Mucosa of stomach (tissue), 1 donor: Measurements from ENCODE around the gene MCOLN2.
"Not testable (repeated sequence)": the region's sequence is repeated elsewhere in the genome, so short reads cannot be mapped to it uniquely, and the experiment has no call there.

Experiments
- H3K27me3 ChIP-seq: one replicate; pipeline ENCODE4 v1.7.0; 2013; ENCODE audit warnings: mild to moderate bottlenecking, low read length; ENCODE audit not compliant: control insufficient read depth, insufficient read depth
- H3K36me3 ChIP-seq: one replicate; pipeline ENCODE4 v1.7.0; 2013; ENCODE audit warnings: low read length; ENCODE audit not compliant: control insufficient read depth, insufficient read depth
- H3K4me1 ChIP-seq: one replicate; pipeline ENCODE4 v1.7.0; 2013; ENCODE audit warnings: mild to moderate bottlenecking, low read length; ENCODE audit not compliant: control insufficient read depth, insufficient read depth
- H3K4me3 ChIP-seq: one replicate; pipeline ENCODE4 v1.7.0; 2013; ENCODE audit warnings: low read length
- H3K9ac ChIP-seq: one replicate; pipeline ENCODE4 v1.7.0; 2013; ENCODE audit warnings: mild to moderate bottlenecking, low read length, moderate library complexity
- H3K9me3 ChIP-seq: one replicate; pipeline ENCODE4 v1.7.0; 2013; ENCODE audit warnings: mild to moderate bottlenecking, low read length, moderate library complexity; ENCODE audit not compliant: control insufficient read depth
- donor health status: Pancreatic carcinoma.

Gene MCOLN2

DNA sequence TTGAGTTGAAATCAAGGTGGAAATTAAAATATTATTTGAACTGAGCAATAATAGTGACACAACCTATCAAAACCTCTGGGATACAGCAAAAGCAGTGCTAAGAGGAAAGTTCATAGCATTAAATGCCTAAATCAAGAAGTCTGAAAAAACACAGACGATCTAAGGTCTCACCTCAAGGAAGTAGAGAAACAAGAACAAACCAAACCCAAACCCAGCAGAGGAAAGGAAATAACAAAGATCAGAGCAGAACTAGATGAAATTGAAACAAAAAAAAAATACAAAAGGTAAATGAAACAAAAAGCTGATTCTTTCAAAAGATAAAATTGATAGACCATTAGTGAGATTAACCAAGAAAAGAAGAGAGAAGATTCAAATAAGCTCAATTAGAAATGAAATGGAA lies 8.7 kb upstream of the MCOLN2 start:
- not testable (repeated sequence) for H3K4me3 ChIP-seq, H3K27me3 ChIP-seq

DNA sequence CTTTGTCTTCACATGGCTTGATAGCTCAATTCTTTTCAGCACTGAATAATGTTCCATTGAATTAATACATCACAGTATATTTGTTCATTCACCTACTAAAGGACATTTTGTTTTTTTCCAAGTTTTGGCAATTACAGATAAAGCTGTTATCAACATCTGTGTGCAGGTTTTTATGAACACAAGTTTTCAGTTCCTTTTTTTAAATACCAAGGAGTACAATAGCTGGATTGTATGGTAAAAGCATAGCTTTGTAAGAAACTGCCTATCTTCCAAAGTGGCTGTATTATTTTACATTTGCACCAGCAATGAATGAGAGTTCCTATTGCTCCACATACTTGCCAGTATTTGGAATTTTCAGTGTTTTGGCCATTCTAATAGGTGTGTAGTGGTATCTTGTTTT lies 4.8 kb upstream of the MCOLN2 start:
- H3K27me3 ChIP-seq: peaks cover 30% of the 10 kb centered on the region

More for the DNA sequence above, 8.7 kb upstream of the MCOLN2 start:
- H3K9ac ChIP-seq, H3K36me3 ChIP-seq, H3K9me3 ChIP-seq, H3K4me1 ChIP-seq: not testable (repeated sequence)

DNA sequence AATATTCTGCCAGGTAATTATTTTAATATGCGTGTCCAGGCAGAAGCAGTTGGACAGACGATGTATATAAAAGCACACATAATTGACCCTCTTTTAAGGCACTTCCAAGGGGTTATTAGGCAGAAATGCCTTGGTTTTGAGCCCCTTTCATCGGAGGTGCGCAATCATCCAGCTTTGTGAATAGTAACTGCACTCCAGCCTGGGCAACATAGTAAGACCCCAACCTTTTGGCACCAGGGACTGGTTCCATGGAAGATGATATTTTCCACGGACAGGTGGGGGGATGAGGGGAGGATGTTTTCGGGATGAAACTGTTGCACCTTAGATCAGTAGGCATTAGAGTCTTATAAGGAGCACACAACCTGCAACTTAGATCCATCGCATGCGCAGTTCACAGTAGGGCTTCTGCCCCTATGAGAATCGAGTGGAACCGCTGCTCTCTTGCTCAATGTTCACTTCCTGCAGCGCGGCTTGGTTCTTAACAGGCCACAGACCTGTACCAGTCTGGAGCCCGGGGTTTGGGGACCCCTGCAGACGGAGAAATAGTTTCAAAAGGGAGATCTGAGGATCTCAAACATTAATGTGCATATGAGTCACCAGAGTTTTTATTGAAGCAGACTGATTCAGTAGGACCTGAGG lies 1.8 kb upstream of the MCOLN2 start:
- Histone ChIP-seq H3K4me1 (peaks cover 12% of the 10 kb centered on the region), H3K4me3 (no peak overlapping the region), H3K27me3 (peaks cover 46% of the 10 kb centered on the region), H3K36me3 (no peaks in the 10 kb centered on the region), H3K9ac (no peak overlapping the region), H3K9me3 (no peaks in the 10 kb centered on the region)

More for the DNA sequence above, 4.8 kb upstream of the MCOLN2 start:
- Histone ChIP-seq H3K4me3 (no peak overlapping the region), H3K36me3 (no peaks in the 10 kb centered on the region), H3K9me3 (no peaks in the 10 kb centered on the region), H3K4me1 (peaks cover 7% of the 10 kb centered on the region), H3K9ac (no peak overlapping the region)

DNA sequence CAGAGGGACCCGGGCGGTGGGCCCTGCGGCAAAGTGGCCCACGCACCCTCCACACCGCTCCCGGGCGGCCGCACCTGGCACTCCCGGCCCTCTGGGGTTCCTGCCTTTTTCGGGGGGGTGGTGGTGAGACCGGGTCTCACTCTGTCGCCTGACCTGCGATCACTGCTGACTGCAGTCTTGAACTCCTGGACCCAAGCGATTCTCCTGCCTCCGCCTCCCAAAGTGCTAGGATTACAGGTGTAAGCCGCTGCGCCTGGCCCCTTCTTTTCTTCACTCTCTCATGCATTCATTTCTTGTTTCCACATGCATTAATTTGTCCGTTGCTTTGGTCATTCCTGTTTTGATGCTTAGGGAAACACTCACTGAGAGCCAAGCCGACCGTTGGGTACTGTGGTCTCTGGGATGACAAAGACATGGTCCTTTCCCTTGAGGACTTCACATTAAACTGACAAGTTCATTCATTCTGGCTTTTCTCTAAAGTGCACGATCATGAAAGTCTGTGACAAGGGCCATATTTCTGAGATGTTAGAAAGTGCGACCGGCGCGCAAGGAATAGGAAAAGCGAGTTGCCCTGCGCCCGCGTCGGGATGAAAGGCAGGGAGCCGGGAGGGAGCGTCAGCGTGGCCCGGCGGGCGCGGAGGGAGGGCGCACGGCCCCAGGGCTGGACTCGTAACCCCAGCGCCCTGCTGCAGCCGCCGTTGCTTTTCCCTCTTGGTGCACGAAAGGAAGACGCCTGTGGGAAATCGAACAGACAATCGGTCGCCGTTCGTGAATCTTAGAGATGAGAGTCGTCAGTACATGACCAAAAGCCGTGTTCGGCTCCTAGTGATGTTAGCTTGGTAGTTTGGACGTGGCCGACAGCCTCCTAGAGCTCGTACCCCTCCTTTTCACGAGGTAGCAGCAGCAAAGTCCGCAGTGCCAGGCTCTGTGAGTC lies 1.0 kb upstream of the MCOLN2 start:
- no peaks in the 10 kb centered on the region for H3K36me3 ChIP-seq
- H3K9ac ChIP-seq: no peak overlapping the region
- H3K4me3 ChIP-seq: no peak overlapping the region
- peaks cover 46% of the 10 kb centered on the region for H3K27me3 ChIP-seq
- no peaks in the 10 kb centered on the region for H3K9me3 ChIP-seq
- H3K4me1 ChIP-seq: peaks cover 12% of the 10 kb centered on the region

DNA sequence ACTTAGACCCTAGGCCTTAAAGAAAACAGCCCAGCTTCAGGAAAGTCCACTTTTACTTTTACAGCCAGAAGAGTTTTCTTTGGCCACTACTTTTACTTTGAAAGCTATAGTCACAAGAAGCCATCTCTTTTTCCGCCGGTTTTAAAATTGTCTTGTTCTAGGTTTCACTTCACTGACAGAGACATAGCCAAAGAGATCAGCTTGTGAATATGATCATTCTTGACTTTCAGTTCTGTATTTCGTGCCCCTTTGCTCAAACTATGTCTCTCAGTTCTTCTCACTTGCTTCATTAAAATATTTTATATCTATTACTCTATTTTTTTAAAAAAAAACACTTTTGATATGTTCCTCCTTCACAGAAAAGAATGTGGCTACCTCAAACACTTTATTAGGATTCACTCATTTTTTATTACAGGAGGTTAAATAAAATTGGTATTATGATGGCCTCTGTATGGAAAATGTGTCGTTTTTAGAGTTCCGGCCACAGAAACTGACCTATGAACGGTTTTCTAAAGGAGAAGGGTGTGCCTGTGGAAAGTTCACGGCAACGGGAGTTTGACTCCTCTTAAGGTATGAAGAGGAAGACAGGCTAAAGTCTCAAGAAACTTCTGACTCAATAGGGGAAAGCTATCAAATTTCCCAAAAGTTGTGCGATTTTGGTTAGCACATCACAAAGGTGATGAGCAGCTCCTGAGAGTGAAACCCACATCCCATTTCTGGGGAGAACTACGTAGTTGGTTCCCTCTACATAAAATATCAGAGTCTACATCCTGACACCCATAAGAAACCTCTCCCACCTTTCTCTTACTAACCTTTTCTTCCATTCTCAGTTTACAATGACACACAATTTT lies 1.2 kb downstream of the MCOLN2 start:
- H3K36me3 ChIP-seq: no peaks in the 10 kb centered on the region
- no peaks in the 10 kb centered on the region for H3K9me3 ChIP-seq
- H3K4me3 ChIP-seq: no peak overlapping the region
- H3K27me3 ChIP-seq: peaks cover 40% of the 10 kb centered on the region
- H3K4me1 ChIP-seq: peaks cover 12% of the 10 kb centered on the region
- H3K9ac ChIP-seq: no peak overlapping the region

DNA sequence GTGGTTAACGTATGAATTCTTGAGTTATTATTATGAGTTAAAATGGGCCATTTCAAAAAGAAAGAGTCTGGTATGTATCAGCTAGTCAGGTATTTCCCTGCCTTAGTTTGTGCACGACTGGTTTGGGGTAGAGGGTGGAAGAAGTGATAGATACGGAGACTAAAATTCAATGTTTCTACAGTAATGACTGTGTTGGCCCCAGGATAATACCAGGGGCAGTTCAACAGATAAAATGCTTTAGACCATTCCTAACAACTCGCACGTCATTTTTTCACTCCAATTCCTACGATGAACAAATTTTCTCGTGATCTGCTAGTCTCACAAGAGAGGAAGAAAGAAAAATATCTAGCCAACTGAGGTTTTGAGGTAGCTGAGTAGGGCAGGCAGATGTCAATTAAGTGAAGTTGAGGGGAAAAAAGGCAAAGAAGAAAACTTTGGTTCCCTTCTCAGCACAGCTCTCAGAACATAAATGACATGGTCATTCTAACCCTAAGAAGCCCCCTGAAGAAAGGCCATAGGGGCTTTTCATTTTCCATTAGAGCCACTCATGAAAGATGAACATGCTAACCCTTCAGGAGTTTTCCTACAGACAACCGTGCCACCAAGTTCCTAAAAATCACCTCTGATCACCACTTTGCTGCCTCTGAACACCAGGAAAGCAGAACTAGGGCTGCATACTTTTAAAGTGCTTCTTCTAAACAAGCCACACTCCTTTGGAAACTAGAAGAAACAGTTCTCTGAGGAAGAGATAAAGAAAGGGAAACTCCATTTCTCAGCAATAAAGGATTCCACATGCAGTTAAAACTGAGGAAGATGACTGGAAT lies 5.6 kb downstream of the MCOLN2 start:
- peaks cover under 1% of the 10 kb centered on the region for H3K4me1 ChIP-seq
- no peaks in the 10 kb centered on the region for H3K9me3 ChIP-seq

DNA sequence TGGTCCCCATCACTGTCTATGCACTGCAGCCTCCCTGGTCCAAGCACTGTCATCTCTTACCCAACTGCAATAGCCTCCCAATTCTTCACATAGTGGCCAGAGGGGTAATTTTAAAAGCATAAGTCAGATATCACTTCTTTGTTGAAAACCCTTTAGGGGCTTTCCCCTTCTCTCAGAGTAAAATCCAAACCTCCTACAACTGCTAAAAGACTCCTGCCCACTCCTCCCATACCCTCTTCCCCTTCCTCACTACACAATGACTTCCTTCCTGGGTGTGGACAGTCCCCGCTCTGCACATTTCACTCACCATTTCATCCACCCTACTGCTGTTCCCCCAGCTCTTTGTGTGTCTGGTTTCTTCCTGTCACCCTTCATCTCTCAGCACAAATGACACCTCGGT lies 8.3 kb downstream of the MCOLN2 start:
- Histone ChIP-seq H3K27me3 (no peaks in the 10 kb centered on the region), H3K9ac (no peak overlapping the region), H3K36me3 (no peaks in the 10 kb centered on the region), H3K9me3 (no peaks in the 10 kb centered on the region), H3K4me1 (no peaks in the 10 kb centered on the region), H3K4me3 (no peak overlapping the region)

More for the DNA sequence above, 5.6 kb downstream of the MCOLN2 start:
- Histone ChIP-seq H3K27me3 (peaks cover 12% of the 10 kb centered on the region), H3K36me3 (no peaks in the 10 kb centered on the region), H3K4me3 (no peak overlapping the region), H3K9ac (no peak overlapping the region)

DNA sequence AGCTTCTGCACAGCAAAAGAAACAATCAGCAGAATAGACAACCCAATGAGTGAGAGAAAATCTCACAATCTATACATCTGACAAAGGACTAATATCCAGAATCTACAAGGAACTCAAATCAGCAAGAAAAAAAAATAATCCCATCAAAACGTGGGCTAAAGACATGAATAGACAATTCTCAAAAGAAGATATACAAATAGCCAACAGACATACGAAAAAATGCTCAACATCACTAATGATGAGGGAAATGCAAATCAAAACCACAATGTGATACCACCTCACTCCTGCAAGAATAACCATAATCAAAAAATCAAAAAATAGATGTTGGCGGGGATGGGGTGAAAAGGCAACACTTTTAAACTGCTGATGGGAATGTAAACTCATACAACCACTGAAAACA lies 10.4 kb downstream of the MCOLN2 start:
- H3K36me3 ChIP-seq, H3K9ac ChIP-seq, H3K4me3 ChIP-seq, H3K9me3 ChIP-seq, H3K4me1 ChIP-seq, H3K27me3 ChIP-seq: not testable (repeated sequence)

DNA sequence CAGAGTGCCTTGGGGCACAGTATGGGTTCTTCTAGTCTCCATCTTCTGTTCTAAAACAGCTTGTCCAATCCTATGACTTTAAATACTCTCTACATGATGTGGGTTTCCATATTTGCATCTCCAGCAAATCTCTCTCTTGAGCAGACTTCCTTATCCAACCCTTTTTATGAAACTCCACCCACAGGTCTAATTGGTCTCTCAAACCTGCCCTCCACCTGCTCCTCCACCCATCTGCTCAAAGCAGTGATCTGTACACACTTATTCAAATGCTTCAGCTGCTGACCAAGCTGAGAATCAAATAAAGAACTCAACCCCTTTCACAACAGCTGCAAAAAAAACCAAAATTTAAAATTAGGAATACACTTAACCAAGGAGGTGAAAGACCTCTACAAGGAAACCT lies 11.5 kb downstream of the MCOLN2 start:
- Histone ChIP-seq H3K4me1 (no peaks in the 10 kb centered on the region), H3K27me3 (no peaks in the 10 kb centered on the region)

DNA sequence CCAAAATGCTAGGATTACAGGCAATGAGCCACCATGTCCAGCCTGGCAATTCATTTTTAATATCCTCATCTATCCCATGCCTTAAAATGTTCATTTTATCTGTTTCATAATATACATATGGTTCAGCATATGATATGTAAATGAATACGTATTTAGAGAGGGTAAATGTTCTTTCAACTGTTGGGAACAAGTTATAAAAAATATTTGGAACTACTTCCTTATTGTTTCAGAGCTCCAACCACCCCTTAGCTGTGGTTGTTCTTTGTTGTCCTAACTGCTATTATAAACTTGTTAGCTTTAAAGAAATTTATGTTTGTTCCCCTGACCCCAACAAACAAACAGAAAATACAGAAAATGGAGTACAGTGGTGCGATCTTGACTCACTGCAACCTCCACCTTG lies 14.5 kb downstream of the MCOLN2 start:
- Histone ChIP-seq H3K9ac (no peak overlapping the region), H3K27me3 (no peaks in the 10 kb centered on the region), H3K36me3 (no peaks in the 10 kb centered on the region), H3K4me3 (no peak overlapping the region), H3K9me3 (no peaks in the 10 kb centered on the region), H3K4me1 (no peaks in the 10 kb centered on the region)

More for the DNA sequence above, 11.5 kb downstream of the MCOLN2 start:
- Histone ChIP-seq H3K36me3 (no peaks in the 10 kb centered on the region), H3K9me3 (no peaks in the 10 kb centered on the region), H3K9ac (no peak overlapping the region), H3K4me3 (no peak overlapping the region)

DNA sequence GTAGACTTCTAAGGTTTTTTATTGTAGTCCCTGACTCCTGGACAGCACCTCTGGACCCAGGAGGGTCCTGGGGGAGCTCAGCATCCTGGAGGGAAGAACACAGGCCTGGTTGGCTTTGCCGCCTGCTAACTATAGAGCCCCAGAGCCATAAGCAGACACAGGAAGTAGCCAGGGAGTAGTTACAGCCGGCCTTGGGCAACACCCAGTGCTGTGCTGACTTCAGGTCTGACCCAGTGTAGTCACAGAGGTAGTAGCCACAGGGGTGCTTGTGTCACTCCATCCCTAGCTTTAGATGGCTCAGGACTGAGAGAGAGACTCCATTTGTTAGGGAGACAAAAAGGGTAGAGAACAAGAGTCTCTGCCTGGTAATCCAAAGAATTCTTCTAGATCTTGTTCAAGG lies 21.9 kb downstream of the MCOLN2 start:
- H3K4me1 ChIP-seq: no peaks in the 10 kb centered on the region
- no peak overlapping the region for H3K9ac ChIP-seq
- H3K4me3 ChIP-seq: no peak overlapping the region
- no peaks in the 10 kb centered on the region for H3K9me3 ChIP-seq
- H3K36me3 ChIP-seq: no peaks in the 10 kb centered on the region
- H3K27me3 ChIP-seq: no peaks in the 10 kb centered on the region
